HG03521 (cell line): ENCODE results near the gene NRF1.

Experiments used
- ATAC-seq: cut with Tn5 transposase; IDR thresholded peaks from one replicate; pipeline ENCODE4 v1.9.1; 2021; ENCODE audit warnings: mild to moderate bottlenecking, moderate library complexity; ENCODE audit not compliant: unreplicated experiment

The NRF1 gene

GRCh38 chr7:129768614-129769399 lies 157.3 kb downstream of the NRF1 start:
- no peak for ATAC-seq

GRCh38 chr7:129769400-129769774 lies 157.9 kb downstream of the NRF1 start:
- ATAC-seq, result no peak

- no peak for ATAC-seq
Observed at GRCh38 chr7:129769866-129770808, 158.6 kb downstream of the NRF1 start.

GRCh38 chr7:129771201-129771927 lies 159.8 kb downstream of the NRF1 start:
- no peak for ATAC-seq

GRCh38 chr7:129771928-129772479 lies 160.5 kb downstream of the NRF1 start:
- no peak for ATAC-seq

GRCh38 chr7:129772646-129773280 lies 161.2 kb downstream of the NRF1 start:
- ATAC-seq, result no peak

GRCh38 chr7:129773328-129773731 lies 161.8 kb downstream of the NRF1 start:
- no peak for ATAC-seq

- ATAC-seq, result no peak
Observed at GRCh38 chr7:129773871-129774270, 162.4 kb downstream of the NRF1 start.

GRCh38 chr7:129774359-129774758 lies 162.8 kb downstream of the NRF1 start:
- ATAC-seq, result no peak

- ATAC-seq, result no peak
Observed at GRCh38 chr7:129774871-129775694, 163.6 kb downstream of the NRF1 start.

GRCh38 chr7:129775695-129776361 lies 164.3 kb downstream of the NRF1 start:
- ATAC-seq, result no peak

- no peak for ATAC-seq
Observed at GRCh38 chr7:129776362-129776722, 164.8 kb downstream of the NRF1 start.

GRCh38 chr7:129777195-129777844 lies 165.8 kb downstream of the NRF1 start:
- no peak for ATAC-seq

GRCh38 chr7:129777993-129778769 lies 166.7 kb downstream of the NRF1 start:
- no peak for ATAC-seq

- ATAC-seq, result no peak
Observed at GRCh38 chr7:129778770-129779601, 167.5 kb downstream of the NRF1 start.

GRCh38 chr7:129779602-129780256 lies 168.2 kb downstream of the NRF1 start:
- ATAC-seq, result no peak
